Measurements from ENCODE around the gene ZNF821. TPM values are rescaled to one million over a fixed set of nuclear protein-coding genes. Genes with fewer than 3 reads are reported as not detected.
"Not testable (repeated sequence)": the region's sequence is repeated elsewhere in the genome, so short reads cannot be mapped to it uniquely, and the experiment has no call there.

Gene ZNF821
- polyA plus RNA-seq, 1 donor, result 7.4 TPM

DNA sequence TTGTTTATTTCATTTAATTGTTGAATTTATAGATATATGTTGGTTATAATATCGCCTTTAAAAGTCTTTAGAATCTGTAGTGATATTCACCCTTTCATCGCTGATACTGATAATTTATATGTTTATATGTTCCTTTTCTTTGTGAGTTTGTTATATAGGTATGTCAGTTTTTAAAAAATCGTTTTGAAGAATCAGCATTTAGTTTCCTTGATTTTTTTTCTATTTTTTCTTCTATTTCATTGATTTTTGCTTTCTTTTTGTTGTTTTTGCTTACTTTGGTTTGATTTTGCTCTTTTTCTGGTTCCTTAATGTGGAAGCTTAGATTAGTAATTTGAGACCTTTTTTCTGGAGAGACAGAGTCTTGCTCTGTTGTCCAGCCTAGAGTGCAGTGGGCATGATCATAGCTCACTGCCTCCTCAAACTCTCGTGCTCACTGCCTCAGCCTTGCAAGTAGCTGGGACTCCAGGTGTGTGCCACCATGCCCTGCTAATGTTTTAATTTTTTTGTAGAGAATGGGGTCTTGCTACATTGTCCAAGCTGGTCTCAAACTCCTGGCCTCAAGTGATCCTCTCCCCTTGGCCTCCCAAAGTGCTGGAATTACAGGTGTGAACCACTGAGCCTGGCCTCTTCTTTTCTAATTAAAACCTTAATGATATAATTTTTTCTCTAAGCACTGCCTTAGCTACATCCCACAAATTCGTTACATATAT is 18.8 kb upstream of the ZNF821 start:
- no peak for DNase-seq (ENCODE audit: low read depth)

DNA sequence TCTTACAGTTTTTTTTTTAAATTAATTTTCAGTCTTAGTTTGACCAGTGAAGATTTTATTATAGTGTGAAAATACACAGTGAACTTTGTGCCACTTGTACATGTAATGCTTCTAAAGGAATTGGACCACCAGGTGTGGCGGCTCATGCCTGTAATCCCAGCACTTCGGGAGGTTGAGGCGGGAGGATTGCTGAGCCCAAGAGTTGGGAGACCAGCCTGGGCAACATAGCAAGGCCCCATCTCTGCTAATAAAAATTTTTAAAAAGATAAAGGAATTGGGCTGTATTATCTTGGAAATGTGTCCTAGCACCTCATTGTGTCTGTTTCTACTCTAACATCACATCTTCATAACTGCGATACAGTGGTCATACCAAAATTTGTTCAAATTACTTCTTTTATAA is 15.2 kb upstream of the ZNF821 start:
- no peak for DNase-seq (ENCODE audit: low read depth)

DNA sequence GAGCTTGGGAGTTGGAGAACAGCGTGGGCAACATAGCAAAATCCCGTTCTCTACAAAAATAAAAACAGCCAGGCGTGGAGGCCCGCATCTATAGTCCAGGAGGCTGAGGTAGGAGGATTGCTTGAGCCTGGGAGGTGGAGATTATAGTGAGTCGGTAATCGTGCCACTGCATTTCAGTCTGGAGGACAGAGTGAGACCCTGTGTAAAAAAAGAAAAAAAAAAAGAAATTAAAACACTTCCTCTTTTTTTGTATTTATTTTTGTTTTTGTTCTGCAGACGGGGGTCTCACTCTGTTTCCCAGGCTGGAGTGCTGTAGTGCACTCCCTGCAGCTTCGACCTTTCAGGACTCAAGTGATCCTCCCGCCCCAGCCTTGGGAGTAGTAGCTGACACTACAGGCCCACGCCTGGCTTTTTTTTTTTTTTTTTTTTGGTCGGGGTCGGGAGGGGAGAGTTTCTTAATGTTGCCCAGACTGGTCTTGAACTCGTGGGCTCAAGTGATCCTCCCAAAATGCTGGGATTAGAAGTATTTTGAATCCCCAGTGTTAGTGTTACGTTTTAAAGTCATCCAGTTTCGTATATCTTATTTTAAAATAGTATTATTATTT is 12.9 kb upstream of the ZNF821 start:
- DNase-seq (ENCODE audit: low read depth), result no peak

DNA sequence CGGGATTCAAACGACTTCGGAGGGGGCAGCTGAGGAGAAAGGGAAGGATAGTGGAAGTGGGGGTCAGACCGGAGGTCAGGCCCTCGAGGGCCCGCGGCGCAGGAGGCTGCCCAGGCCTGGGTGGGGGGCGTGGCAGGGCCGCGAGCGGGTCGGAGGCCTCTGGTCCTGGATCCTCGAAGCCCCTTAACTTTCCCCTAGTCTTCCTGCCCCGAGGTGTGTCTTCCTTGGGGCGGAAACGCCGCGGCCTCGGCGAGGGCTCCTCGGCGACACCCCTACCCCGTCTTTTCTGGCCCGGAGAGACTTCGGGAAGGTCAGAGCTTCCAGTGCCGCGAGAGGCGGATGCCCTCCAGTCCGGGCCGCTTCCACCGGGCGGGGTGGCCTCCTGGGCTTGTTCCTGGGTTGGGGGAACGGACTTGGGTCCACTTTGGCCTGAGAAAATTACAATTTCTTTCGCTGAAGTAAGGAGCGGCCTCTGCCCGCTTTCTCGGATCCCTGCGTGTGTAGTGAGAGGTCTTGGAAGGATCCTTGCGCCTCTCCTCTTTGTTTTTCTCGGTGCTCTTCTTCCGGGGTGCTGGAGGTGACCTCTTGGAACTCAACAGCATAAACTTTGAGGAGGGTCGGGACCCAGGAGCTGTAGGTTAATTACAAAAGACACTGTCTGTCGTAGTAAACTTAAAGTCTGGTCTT is 11.8 kb upstream of the ZNF821 start:
- no peak for DNase-seq (ENCODE audit: low read depth)

DNA sequence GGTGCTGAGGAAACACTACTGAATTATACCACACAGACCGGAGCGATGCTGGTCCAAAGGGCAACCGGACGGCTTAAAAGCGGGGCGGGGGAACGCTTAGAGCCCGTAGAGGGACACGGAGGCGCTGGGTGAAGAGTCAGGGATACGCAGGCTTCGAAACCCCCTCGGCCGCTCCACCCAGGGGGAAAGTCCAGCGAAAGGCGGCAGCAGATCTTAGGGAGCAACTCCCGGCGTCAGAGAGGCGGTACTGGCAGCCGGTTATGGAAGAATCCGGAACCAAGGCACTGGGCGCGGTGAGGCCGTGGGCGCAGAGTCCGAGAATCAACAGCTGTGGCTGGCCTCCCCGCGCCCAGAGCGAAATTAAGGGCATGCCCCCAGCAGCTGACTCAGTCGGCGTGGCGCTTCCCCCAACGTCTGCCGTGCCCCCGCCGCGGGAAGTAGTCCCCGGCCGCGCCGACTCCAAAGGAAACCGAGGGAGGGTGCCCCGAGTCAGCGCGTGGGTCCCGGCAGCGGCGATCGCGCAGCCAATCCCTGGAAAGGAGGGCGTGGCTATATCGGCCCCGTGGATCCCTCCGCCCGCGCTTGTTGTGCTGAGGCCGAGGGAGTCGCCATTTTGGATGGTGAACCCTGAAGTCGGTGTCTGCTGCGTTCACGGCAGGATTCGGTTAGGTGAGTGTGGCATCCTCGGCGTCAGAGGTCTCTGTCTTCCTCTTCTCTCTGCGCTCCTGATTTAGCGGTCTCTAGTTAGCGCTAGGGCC is 11.1 kb upstream of the ZNF821 start, which contains the start of gene IST1:
Gene IST1 (plus strand): TSS at position 611 of the 758 bp plus-strand sequence. CDS start 20,110 bp downstream, outside the sequence.
- DNase-seq (ENCODE audit: low read depth), result peak; percentile 86

DNA sequence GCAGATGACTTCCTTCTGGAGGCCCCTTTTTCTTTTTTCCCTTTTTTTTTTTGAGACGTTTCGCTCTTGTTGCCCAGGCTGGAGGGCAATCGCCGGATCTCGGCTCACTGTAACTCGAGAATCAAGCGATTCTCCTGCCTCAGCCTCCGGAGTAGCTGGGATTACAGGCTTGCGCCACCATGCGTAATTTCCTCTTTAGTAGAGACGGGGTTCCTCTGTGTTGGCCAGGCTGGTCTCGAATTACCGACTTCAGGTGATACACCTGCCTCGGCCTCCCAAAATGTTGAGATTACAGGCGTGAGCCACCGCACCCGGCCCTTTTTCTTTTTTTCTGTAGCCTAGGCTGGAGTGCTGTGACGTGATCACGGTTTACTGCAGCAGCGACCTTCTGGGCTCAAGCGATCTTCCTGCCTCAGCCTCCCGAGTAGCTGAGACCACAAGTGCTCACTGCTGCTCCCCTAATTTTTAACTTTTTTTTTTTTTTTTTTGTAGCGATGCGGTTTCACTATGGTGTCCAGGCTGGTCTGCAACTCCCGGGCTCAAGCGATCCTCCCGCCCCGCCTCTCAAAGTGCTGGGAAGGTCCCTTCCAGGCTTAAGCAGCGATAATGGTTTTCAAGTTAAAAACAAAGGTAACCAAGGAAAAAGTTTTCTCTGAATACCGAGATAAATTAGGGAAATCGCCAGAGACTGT is 10.4 kb upstream of the ZNF821 start:
- DNase-seq (ENCODE audit: low read depth), result no peak

DNA sequence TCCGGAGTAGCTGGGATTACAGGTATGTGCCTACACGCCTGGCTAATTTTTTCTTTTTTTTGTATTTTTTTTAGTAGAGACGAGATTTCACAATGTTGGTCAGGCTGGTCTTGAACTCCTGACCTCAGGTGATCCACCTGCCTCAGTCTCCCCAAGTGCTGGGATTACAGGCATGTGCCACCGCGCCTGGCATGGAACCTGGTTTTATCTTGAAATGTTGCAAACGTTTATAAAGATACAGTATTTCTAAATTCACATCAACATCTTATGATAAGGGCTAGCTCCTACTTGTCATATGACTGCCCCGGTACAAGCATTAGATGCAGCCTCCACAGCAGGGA is 9.9 kb upstream of the ZNF821 start:
- DNase-seq (ENCODE audit: low read depth), result no peak

DNA sequence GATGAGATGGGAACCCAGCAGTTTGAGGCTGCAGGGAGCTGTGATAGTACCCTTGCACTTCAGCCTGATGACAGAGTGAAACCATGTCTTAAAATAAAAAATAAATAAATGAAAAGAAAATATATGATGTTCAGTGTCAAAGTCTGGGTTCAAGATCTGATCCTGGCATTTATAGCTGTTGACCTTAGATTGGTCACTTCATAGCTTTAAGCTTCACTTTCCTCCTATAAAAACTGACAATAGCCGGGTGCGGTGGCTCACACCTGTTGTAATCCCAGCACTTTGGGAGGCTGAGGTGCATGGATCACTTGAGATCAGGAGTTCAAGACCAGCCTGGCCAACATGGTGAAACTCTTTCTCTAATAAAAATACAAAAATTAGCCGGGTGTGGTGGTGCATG is 5.2 kb upstream of the ZNF821 start:
- no peak for DNase-seq (ENCODE audit: low read depth)

DNA sequence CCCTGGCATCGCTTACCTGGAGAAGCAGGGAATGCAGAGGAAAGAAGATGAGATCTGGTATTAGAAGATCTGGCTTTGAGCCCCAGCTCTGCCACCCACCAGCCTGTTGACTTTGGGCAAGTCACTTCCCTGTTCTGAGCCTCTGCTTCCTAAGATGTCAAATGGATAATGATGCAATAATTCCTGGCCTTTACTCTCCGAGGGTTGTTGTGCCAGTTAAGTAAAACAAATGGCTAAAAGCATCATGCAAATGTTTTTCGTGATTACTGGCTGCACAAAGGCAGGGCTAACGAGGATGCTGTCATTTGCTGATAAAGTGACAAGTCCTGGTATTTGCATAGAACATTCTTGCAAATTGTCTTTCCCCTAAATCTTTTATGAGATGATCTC is 1.3 kb upstream of the ZNF821 start:
- no peak for DNase-seq (ENCODE audit: low read depth)

DNA sequence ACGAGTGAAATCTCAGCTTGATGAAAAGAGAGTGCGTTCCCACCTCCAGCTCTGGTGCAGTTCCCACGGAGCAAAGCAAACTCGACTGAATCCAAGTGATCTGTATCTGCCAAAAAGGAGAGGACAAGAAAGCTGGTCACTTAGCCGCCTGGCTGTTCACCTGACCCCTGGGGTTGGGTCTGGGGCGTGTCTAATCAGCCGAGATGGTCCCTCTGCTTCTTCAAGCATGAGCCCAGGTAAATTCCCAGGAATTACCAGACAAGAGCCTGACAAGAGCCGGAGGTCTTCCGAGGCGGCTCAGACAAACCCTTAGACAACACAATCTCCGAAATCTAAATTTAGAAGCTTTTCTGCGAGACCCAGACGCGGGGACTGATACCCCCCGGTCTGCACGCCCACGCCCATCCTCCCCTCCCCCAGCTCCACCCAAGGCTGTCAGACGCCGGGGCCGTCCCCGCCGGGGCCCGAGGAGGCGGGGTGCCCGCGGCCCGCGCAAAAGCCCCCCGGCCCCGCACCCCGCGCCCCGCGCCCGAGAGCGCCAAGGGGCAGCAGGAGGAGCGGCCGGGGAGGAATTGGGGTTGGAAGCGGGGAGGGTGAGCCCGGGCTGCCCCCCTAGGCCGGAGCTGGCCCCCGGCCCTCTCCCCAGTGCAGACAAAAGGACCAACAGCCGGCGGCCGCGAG is 674 bp downstream of the ZNF821 start:
- no peak for DNase-seq (ENCODE audit: low read depth)

DNA sequence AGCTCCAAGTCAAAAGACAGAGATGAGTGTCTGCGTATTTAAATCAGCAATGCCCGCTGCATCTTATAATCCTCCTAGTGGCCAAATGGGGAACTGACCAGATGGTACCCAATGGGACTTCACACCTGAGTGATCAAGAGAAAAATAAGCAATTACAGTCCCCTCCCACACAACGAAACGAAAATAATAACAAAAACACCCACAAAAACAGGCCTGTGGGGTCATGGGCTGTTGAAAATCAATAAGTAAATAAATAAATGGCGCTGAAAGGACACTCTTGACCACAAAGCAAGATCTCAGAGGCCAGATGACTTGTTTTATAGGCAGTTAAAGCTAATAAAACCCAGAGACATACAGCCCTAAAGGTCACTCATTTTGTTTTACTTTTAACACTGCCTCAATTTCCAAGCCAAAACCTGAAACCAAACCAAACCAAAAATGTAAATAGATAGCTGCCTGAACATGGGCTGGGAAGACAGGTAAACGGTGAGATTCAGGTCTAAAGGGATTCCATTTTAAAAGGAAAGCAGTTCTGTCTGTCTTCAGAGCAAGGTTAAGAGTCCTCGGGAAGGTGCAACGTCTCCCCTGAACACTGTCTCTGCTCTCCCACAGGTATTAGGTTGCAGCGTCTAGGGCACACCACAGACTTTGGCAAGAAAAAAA is 1.3 kb downstream of the ZNF821 start:
- no peak for DNase-seq (ENCODE audit: low read depth)

DNA sequence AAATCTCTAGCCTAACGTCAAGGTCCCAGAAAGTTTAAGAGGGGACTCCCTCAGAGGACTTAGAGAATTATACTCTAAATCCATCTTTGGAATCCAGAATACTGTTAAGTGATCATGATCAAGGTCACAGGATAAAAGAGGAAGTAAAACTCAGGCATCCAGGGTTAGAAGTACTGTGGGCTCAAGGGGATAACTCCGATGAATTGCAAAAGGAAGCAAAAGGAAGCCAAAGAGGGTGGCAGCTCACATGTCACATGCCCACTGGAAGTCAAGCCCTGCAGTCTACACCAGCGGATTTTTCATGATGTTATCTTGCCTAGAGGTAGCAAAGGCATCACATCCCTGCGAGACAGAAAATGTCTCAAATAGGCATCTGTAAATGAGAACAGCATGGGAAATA is 3.8 kb downstream of the ZNF821 start:
- no peak for DNase-seq (ENCODE audit: low read depth)

DNA sequence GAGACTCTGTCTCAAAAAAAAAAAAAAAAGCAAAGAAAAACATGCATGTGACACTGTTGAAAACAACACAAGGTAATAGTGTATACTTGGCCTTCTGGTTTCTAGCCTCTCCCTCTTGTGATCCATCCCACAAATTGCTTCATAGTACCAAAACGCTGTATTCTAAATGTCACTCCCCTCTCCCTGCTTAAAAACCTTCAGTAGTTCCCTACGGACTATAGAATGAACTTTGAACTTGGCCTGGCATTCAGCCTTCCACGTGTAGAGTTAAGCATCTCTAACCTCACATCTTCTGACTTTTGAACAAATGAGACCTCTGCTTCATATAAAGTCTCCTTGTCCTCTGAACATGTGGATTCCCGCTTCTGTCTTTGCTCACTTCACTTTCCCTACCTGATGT is 5.1 kb downstream of the ZNF821 start:
- DNase-seq (ENCODE audit: low read depth), result no peak

DNA sequence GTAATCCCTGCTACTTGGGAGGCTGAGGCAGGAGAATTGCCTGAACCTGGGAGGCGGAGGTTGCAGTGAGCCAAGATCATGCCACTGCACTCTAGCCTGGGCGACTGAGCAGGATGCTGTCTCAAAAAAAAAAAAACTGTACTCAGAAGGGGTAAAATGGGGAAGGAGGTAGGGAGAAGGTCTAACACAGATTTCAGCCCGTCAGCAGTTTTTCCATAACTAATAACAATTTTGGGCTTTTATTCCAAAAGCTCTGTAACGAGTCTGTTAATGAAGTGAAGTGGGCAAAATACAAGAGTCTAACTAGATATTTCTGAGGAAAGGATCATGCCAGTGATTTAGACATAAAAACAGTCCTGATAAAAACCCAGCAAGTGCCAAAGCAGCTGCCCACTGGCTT is 10.8 kb downstream of the ZNF821 start:
- DNase-seq (ENCODE audit: low read depth), result no peak

DNA sequence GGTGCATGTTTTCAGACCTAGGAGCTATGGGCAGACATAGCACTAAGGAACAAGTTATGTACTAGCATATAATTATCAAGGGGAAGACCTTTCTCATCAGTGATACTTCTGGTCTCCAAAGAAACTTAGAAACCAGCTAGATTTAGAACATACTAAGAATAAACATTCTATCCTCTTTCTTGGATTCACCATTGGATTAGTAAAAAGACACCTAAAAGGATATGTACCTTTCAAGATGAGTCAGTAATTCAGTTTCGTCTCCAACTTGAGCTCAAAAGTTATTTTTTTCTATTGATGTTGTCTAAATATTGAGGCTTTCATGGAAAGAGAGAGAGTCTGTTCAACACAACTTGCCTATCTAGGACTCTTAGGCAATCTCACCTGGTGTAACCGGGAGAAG is 13.2 kb downstream of the ZNF821 start:
- DNase-seq (ENCODE audit: low read depth), result no peak

DNA sequence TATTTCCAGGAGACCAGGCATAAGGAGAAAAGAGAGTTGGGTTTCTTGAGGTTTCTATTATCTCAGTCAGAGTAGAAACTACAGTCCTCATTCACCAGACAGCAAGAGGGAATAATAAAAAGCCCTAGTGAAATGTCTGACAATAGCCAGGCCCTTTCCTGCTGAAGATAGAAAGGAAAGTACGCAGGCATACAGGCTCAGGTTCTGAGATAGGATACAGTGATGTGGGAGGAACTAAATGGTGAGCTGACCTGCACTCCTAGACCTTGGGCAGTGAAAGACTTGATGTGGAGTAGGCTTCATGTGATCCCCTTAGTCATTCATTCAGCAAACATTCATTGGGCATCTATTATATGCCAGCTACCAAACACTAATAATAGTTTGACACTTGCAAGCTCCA is 14.9 kb downstream of the ZNF821 start:
- DNase-seq (ENCODE audit: low read depth), result no peak

DNA sequence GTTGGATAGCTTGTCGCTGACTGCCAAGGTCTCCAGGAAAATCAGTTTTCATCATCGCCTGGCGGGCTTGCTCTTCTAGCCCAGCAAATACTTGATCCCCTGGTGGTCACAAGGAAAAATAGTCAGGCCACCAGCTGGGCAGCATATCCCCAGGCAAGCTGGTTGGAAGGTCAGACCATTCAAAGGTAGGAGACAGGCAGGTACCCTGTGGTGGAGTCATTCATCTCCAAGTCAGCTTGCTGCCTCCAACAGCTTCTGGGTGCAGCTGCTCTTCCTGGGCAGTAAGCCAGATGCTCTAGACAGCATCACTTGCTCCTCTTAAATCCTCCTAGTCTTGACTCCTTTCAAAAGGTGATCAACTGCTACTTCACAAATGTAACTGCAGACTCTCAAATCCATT is 16.0 kb downstream of the ZNF821 start:
- no peak for DNase-seq (ENCODE audit: low read depth)

DNA sequence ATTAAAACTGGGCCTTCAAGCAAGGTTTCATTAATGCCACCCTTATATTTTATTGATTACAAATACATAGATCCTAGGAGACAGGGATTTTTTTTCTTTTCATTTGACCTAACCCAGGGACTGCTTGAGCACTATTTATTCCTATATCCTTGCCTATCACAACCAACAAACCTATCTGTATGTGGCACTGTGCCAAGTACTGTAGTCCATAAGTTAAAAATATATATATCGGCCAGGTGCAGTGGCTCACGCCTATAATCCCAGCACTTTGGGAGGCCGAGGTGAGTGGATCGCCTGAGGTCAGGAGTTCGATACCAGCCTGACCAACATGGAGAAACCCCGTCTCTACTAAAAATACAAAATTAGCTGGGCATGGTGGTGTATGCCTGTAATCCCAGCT is 16.8 kb downstream of the ZNF821 start:
- DNase-seq (ENCODE audit: low read depth), result not testable (repeated sequence)

DNA sequence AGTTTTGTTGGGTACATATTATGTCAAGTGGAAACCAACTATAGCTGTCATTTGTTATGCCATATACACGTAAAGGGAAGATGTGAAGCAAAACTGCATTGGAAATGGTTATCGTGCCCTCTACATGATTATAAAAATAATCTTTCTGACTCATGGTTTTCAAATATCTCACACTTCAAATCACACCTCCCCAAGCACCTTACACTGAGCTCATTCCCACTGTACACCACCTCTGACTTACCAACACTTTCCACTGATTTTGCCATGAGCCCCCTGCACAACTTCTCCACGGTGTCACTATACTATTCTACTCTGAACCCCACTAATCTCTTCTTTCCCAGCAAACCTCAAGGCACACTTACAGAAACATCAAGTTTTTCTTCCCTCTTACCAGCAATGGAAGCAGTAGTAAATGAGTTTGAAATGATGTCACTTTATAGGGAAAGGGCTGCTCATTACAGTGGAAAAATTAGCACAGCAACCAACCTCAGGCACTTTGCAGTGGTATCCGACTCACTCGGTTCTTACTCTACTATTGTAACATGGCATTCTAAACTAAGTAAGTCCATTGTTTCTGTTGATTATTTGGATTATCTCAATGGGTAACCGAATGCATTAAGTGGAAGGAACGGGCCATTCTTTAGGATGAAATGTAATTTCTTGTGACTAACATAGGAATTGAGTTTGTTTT is 18.7 kb downstream of the ZNF821 start:
- no peak for DNase-seq (ENCODE audit: low read depth)

DNA sequence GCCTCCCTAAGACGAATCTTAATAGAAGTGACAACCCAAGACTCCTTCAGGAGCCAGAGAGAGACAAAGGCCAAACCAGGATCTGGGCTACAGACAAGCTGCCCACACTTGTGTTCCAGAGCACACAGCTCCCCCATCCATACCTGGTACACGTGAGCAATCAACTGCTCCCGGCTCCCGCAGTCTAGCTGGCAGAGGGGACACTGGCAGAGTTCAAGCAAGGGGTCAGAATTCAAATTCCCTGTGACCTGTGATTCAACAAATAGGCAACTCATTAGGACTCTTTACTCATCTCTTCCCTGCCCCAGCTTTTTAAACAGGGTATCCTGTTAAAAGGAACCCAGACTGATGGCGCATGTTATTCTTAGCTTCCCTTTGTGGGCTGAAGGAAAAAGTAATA is 20.0 kb downstream of the ZNF821 start:
- no peak for DNase-seq (ENCODE audit: low read depth)

Data from forelimb muscle (tissue), 1 donor.